HepG2 (cell line): Measurements from ENCODE around the gene CCDC174. TPM values are rescaled to one million over a fixed set of nuclear protein-coding genes. Genes with fewer than 3 reads are reported as not detected.

ENCODE experiments used
- AHDC1 ChIP-seq: sonication (generic); formaldehyde crosslinking; IDR thresholded peaks from 2 replicates; pipeline ENCODE4 v1.5.1; 2020; ENCODE audit warnings: mild to moderate bottlenecking, missing genetic modification reagents, borderline replicate concordance
- CENPT ChIP-seq: sonication (generic); formaldehyde crosslinking; IDR thresholded peaks from 2 replicates; pipeline ENCODE4 v1.8.0; 2022; ENCODE audit warnings: low read depth, mild to moderate bottlenecking, moderate library complexity, missing genetic modification reagents
- ETV6 ChIP-seq: sonication (generic); formaldehyde crosslinking; conservative IDR thresholded peaks from 2 replicates; pipeline ENCODE4 v1.4.0; 2020; ENCODE audit warnings: missing genetic modification reagents
- GABPB1 ChIP-seq: IDR thresholded peaks from 2 replicates; pipeline ENCODE4 v1.6.1; 2016; ENCODE audit warnings: mild to moderate bottlenecking, missing genetic modification reagents, moderate library complexity, missing compliant biosample characterization
- HOXD1 ChIP-seq: sonication (generic); formaldehyde crosslinking; IDR thresholded peaks from 2 replicates; pipeline ENCODE4 v1.5.0; 2020; ENCODE audit warnings: missing genetic modification reagents
- KAT2B ChIP-seq: fragments of 150-350 bp; IDR thresholded peaks from 2 replicates; pipeline ENCODE4 v1.6.1; 2014; ENCODE audit warnings: low read depth, low read length, borderline replicate concordance
- KAT7 ChIP-seq: IDR thresholded peaks from 2 replicates; pipeline ENCODE4 v1.6.1; 2018; ENCODE audit warnings: borderline replicate concordance, missing compliant biosample characterization
- MTA3 ChIP-seq: sonication (generic); formaldehyde crosslinking; IDR thresholded peaks from 2 replicates; pipeline ENCODE4 v1.4.0; 2020; ENCODE audit warnings: missing genetic modification reagents
- PHF21A ChIP-seq: sonication (generic); formaldehyde crosslinking; IDR thresholded peaks from 2 replicates; pipeline ENCODE4 v1.5.0; 2020; ENCODE audit warnings: mild to moderate bottlenecking, missing genetic modification reagents
- POLR2AphosphoS2 ChIP-seq: IDR thresholded peaks from 2 replicates; pipeline ENCODE4 v1.6.1; 2011; ENCODE audit warnings: low read depth, low read length, improper control_type of control experiment
- TFAP4 ChIP-seq: sonication (generic); IDR thresholded peaks from 2 replicates; pipeline ENCODE4 v1.6.1; 2016; ENCODE audit warnings: low read depth, borderline replicate concordance
- ZBTB2 ChIP-seq: sonication (generic); formaldehyde crosslinking; IDR thresholded peaks from 2 replicates; pipeline ENCODE4 v1.8.0; 2022; ENCODE audit warnings: low read depth, missing genetic modification reagents
- ZBTB4 ChIP-seq: sonication (generic); formaldehyde crosslinking; IDR thresholded peaks from 2 replicates; pipeline ENCODE4 v1.4.0; 2020; ENCODE audit warnings: missing genetic modification reagents, mild to moderate bottlenecking, borderline replicate concordance
- ZNF501 ChIP-seq: sonication (generic); formaldehyde crosslinking; IDR thresholded peaks from 2 replicates; pipeline ENCODE4 v1.5.1; 2020; ENCODE audit warnings: mild to moderate bottlenecking, moderate library complexity, missing genetic modification reagents
- ZNF570 ChIP-seq: sonication (generic); formaldehyde crosslinking; IDR thresholded peaks from 2 replicates; pipeline ENCODE4 v1.4.0; 2020; ENCODE audit warnings: mild to moderate bottlenecking, missing genetic modification reagents, borderline replicate concordance
- ZNF607 ChIP-seq: sonication (generic); formaldehyde crosslinking; IDR thresholded peaks from 2 replicates; pipeline ENCODE4 v1.5.1; 2020; ENCODE audit warnings: missing genetic modification reagents, mild to moderate bottlenecking, borderline replicate concordance
- polyA plus RNA-seq, 8 experiments: library from polyadenylated mRNA; depleted of rRNA in 3 of 8; stranded (reverse) in 7 of 8; unstranded in 1 of 8; fragments of >200 nt; fragmentation: Illumina TruSeq in 4 of 8; extraction: Trizol in 4 of 8; gene quantifications; 2 replicates each; pipeline versions ENCODE4 v1.2.1 to v1.2.3, GENCODE V29; 2011 to 2016; ENCODE audit warnings: low read depth in 4 of 8, missing spikeins in 1 of 8, mixed read lengths in 1 of 8; ENCODE audit not compliant: insufficient read depth in 1 of 8
- total RNA-seq, 5 experiments: library from RNA; depleted of rRNA; stranded (reverse); fragments of >200 nt; fragmentation: Illumina TruSeq; extraction: Trizol; gene quantifications; 2 replicates each; pipeline ENCODE4 v1.2.3, GENCODE V29; 2016; ENCODE audit warnings: low read depth in 1 of 5

The CCDC174 gene
- total and polyA plus RNA-seq, 2 of the 13 experiments (the other 11 are each of a cell fraction or from before 2014, with no cell fraction given) = 5.4 to 11.0 TPM

- peak; percentile 83 for TF ChIP-seq AHDC1 (CRISPR knock-in tag)
- TF ChIP-seq ZNF607 = peak; percentile 75; the same call in 1 of the 2 replicates
- no peak for TF ChIP-seq KAT7 (CRISPR knock-in tag)
- peak; percentile 60; the same call in 1 of the 2 replicates for TF ChIP-seq ZBTB4
- TF ChIP-seq ZNF501 (CRISPR knock-in tag) = peak; percentile 61; the same call in 1 of the 2 replicates
- TF ChIP-seq ZBTB2 (CRISPR knock-in tag) = no peak
- no peak for TF ChIP-seq ZNF570 (CRISPR knock-in tag)
- TF ChIP-seq CENPT (CRISPR knock-in tag) = no peak
- no peak for TF ChIP-seq ETV6 (CRISPR knock-in tag)
- peak; percentile 39; the same call in 1 of the 2 replicates for TF ChIP-seq GABPB1
- peak; percentile 71; the same call in 1 of the 2 replicates for TF ChIP-seq POLR2AphosphoS2
- TF ChIP-seq KAT2B = no peak
- no peak; the same call in 1 of the 2 replicates for TF ChIP-seq TFAP4
- TF ChIP-seq PHF21A = peak; percentile 75; the same call in 1 of the 2 replicates
- TF ChIP-seq MTA3 (CRISPR knock-in tag) = no peak
- TF ChIP-seq HOXD1 (CRISPR knock-in tag) = peak; percentile 55; the same call in 1 of the 2 replicates
These were observed 26.5 kb downstream of the CCDC174 start (continued) for GRCh38 chr3:14678015-14678503.
